Measurements from ENCODE around the gene TTLL6.

GRCh38 chr17:48759288-48759687 lies 57.7 kb downstream of the TTLL6 start:
- no peak for TF ChIP-seq EZH2 (IDR thresholded peaks at IDR 0.05; ENCODE audit: borderline replicate concordance)
- no peak for TF ChIP-seq CTCF (IDR thresholded peaks at IDR 0.05; ENCODE audit: poor library complexity)
